GM12878 (cell line): ENCODE data around the gene PRIMPOL. TPM values are rescaled to one million over a fixed set of nuclear protein-coding genes. Genes with fewer than 3 reads are reported as not detected.
A peak's percentile ranks its signal among the peaks of the same experiment; 100 is the strongest.

ENCODE experiments used
- ATAC-seq: fragments of 200-7000 bp; cut with Tn5 transposase; 3 replicates; pipeline ENCODE4 v1.9.1; 2020; ENCODE audit warnings: mild to moderate bottlenecking, moderate library complexity
- Bru-seq: library from RNA; stranded (reverse); fragments of 400-500 nt; gene quantifications from one replicate; lab custom pipeline; 2021; lab: Mats Ljungman, UMichigan
- BruChase-seq, 2 experiments: library from RNA; stranded (reverse); fragments of 400-500 nt; gene quantifications; one replicate each; lab custom pipeline; 2021; lab: Mats Ljungman, UMichigan
- BruUV-seq: library from RNA; stranded (reverse); fragments of 400-500 nt; replicated peaks from 2 replicates; lab custom pipeline; 2021; lab: Mats Ljungman, UMichigan
- CTCF ChIA-PET: fragments of 300-600 bp; sonication (Branson Sonifier 250); formaldehyde crosslinking; extraction: SDS; loops from one replicate; lab custom pipeline; 2021; ENCODE audit warnings: inconsistent platforms; lab: Yijun Ruan, JAX
- POLR2A ChIA-PET: fragments of 350-600 bp; formaldehyde crosslinking; extraction: SDS; loops from one replicate; lab custom pipeline; 2021; ENCODE audit warnings: inconsistent platforms; lab: Charles Lee
- RAD21 ChIA-PET: fragments of 300-600 bp; sonication (Branson Sonifier 250); formaldehyde crosslinking; loops from one replicate; lab custom pipeline; 2023; ENCODE audit warnings: antibody characterized with exemption; ENCODE audit not compliant: unreplicated experiment; lab: Charles Lee
- SMC1A ChIA-PET: fragments of 300-600 bp; sonication (Branson Sonifier 250); formaldehyde crosslinking; loops from one replicate; lab custom pipeline; 2023; ENCODE audit not compliant: unreplicated experiment, uncharacterized antibody; lab: Charles Lee
- DNase-seq: peaks from one replicate; pipeline ENCODE4 v3.0.0-alpha.2; 2011; ENCODE audit warnings: low read depth, low spot score
- FAIRE-seq: peaks from 3 replicates; lab custom pipeline; 2011; peaks lifted over from hg19 to GRCh38; lab: Jason Lieb, UNC
- H2AFZ ChIP-seq: 2 replicates; pipeline ENCODE4 v1.6.0; 2011; ENCODE audit warnings: low read depth, low read length, control low read depth; ENCODE audit not compliant: control insufficient read depth
- H3K27ac ChIP-seq: 2 replicates; pipeline ENCODE4 v1.5.1; 2011; ENCODE audit warnings: control low read depth; ENCODE audit not compliant: control insufficient read depth, insufficient read depth
- H3K27me3 ChIP-seq, 2 experiments: replicated peaks in 1 of 2; 2 replicates each; pipeline versions ENCODE4 v1.6.0 to v1.6.1; 2011; ENCODE audit warnings: low read length in 1 of 2; ENCODE audit not compliant: control insufficient read depth in 2 of 2, insufficient read depth in 2 of 2
- H3K36me3 ChIP-seq, 2 experiments: 2 replicates each; pipeline ENCODE4 v1.5.1; 2011; ENCODE audit warnings: low read length in 1 of 2; ENCODE audit not compliant: control insufficient read depth in 2 of 2, insufficient read depth in 2 of 2
- H3K4me1 ChIP-seq: 2 replicates; pipeline ENCODE4 v1.6.1; 2011; ENCODE audit warnings: mild to moderate bottlenecking, low read length, moderate library complexity, mixed read lengths; ENCODE audit not compliant: control insufficient read depth, insufficient read depth
- H3K4me2 ChIP-seq: 2 replicates; pipeline ENCODE4 v1.6.0; 2011; ENCODE audit warnings: control low read depth; ENCODE audit not compliant: control insufficient read depth, insufficient read depth
- H3K4me3 ChIP-seq: fragments of 200-600 bp; sonication (generic); 2 replicates; pipeline ENCODE4 v1.5.1; 2016
- H3K79me2 ChIP-seq: 2 replicates; pipeline ENCODE4 v1.6.0; 2011; ENCODE audit warnings: low read length; ENCODE audit not compliant: control insufficient read depth, insufficient read depth
- H3K9ac ChIP-seq: 2 replicates; pipeline ENCODE4 v1.8.0; 2011; ENCODE audit warnings: low read length, control low read depth, mixed read lengths; ENCODE audit not compliant: control insufficient read depth, insufficient read depth
- H3K9me3 ChIP-seq: replicated peaks from 3 replicates; pipeline ENCODE4 v1.5.1; 2011; ENCODE audit warnings: mild to moderate bottlenecking, low read length; ENCODE audit not compliant: control insufficient read depth, insufficient read depth
- H4K20me1 ChIP-seq: 2 replicates; pipeline ENCODE4 v1.6.0; 2011; ENCODE audit not compliant: control insufficient read depth, insufficient read depth
- CREB1 ChIP-seq: IDR thresholded peaks from 2 replicates; pipeline ENCODE4 v1.6.1; 2012; ENCODE audit warnings: low read depth, mild to moderate bottlenecking, inconsistent platforms
- DPF2 ChIP-seq: fragments of 450-650 bp; IDR thresholded peaks from 2 replicates; pipeline ENCODE4 v1.6.1; 2017; ENCODE audit warnings: mild to moderate bottlenecking
- ELK1 ChIP-seq: IDR thresholded peaks from 2 replicates; pipeline ENCODE4 v1.6.1; 2012; ENCODE audit warnings: low read depth, low read length, improper control_type of control experiment
- KLF5 ChIP-seq: fragments of 450-650 bp; IDR thresholded peaks from 2 replicates; pipeline ENCODE4 v1.6.1; 2014; ENCODE audit warnings: mild to moderate bottlenecking; ENCODE audit not compliant: partially characterized antibody
- NFIC ChIP-seq: IDR thresholded peaks from 2 replicates; pipeline ENCODE4 v1.6.1; 2012; ENCODE audit warnings: low read depth, mild to moderate bottlenecking, inconsistent platforms, low read length, moderate library complexity
- NFYA ChIP-seq: IDR thresholded peaks from 2 replicates; pipeline ENCODE4 v1.6.1; 2011; ENCODE audit warnings: low read depth, mild to moderate bottlenecking, low read length, improper control_type of control experiment, borderline replicate concordance
- NR2C1 ChIP-seq: fragments of 450-650 bp; IDR thresholded peaks from 2 replicates; pipeline ENCODE4 v1.6.1; 2017; ENCODE audit warnings: antibody characterized with exemption, mild to moderate bottlenecking, moderate library complexity
- PAX5 ChIP-seq: IDR thresholded peaks from 2 replicates; pipeline ENCODE4 v1.6.1; 2011; ENCODE audit warnings: low read depth, low read length, borderline replicate concordance
- PBX3 ChIP-seq: IDR thresholded peaks from 2 replicates; pipeline ENCODE4 v1.6.1; 2011; ENCODE audit warnings: mild to moderate bottlenecking, low read depth, low read length, moderate library complexity; ENCODE audit not compliant: insufficient replicate concordance
- PML ChIP-seq: IDR thresholded peaks from 2 replicates; pipeline ENCODE4 v1.6.1; 2012; ENCODE audit warnings: low read length, inconsistent platforms
- SUZ12 ChIP-seq: fragments of 200-600 bp; sonication (generic); IDR thresholded peaks from one replicate; pipeline ENCODE4 v1.6.1; 2018; ENCODE audit warnings: antibody characterized with exemption, mild to moderate bottlenecking; ENCODE audit not compliant: unreplicated experiment
- TCF7 ChIP-seq: IDR thresholded peaks from 2 replicates; pipeline ENCODE4 v1.6.1; 2014; ENCODE audit warnings: antibody characterized with exemption, borderline replicate concordance
- ZZZ3 ChIP-seq: IDR thresholded peaks from 2 replicates; pipeline ENCODE4 v1.6.1; 2011; ENCODE audit warnings: low read depth; ENCODE audit not compliant: control insufficient read depth, insufficient read length
- WGBS: methylation state at CpG from one replicate; pipeline ENCODE4 v1.1.6; 2016; ENCODE audit warnings: low lambda C conversion rate; ENCODE audit not compliant: insufficient replicate concordance, insufficient coverage; ENCODE audit errors: missing lambda C conversion rate; 5-methylcytosine and 5-hydroxymethylcytosine counted together
- in situ Hi-C: fragments of 300-500 bp; cut with MboI; formaldehyde crosslinking; loops from 9 replicates; pipeline ENCODE4 v1.14.3; 2018; ENCODE audit warnings: mixed read lengths
- intact Hi-C: fragments of 100-400 bp; cut with micrococcal nuclease; formaldehyde crosslinking; loops from one replicate; pipeline ENCODE4 v1.14.2; 2022; ENCODE audit not compliant: unreplicated experiment
- long read RNA-seq, 2 experiments: library from polyadenylated mRNA; unstranded; transcript quantifications; one replicate each; pipeline ENCODE4 v2.0.0, GENCODE V29; 2019 to 2020
- polyA minus RNA-seq, 3 experiments: library from RNA; depleted of rRNA, polyadenylated mRNA; stranded (reverse); fragments of >200 nt; gene quantifications; 2 replicates each; pipeline ENCODE4 v1.2.3, GENCODE V29; 2011
- polyA plus RNA-seq, 11 experiments: library from polyadenylated mRNA; depleted of rRNA in 4 of 11; unstranded in 6 of 11; stranded (reverse) in 5 of 11; fragments of >200 nt; fragmentation: Nextera tagmentation in 4 of 11; fragmentation: Illumina TruSeq in 1 of 11; extraction: Ambion mirVana in 4 of 11; extraction: Trizol in 1 of 11; gene quantifications; 1 replicate in 1 of 11; 2 replicates in 10 of 11; pipeline versions ENCODE4 v1.2.1 to v1.2.3, GENCODE V29; 2011 to 2016; ENCODE audit warnings: inconsistent platforms in 2 of 11, missing spikeins in 2 of 11, low read depth in 1 of 11
- total RNA-seq, 4 experiments: library from RNA; depleted of rRNA in 3 of 4; stranded (reverse); fragments of >200 nt in 3 of 4; fragmentation: Illumina TruSeq in 1 of 4; extraction: Trizol in 1 of 4; gene quantifications; 2 replicates each; pipeline versions ENCODE4 v1.2.1 to v1.2.3, GENCODE V29; 2013 to 2021

The PRIMPOL gene
- total RNA-seq (2013; cell fraction: nucleolus; rRNA removed) = 36.9 and 37.3 TPM in 2 replicates
- total RNA-seq (2014; rRNA removed) (10.8 and 16.4 TPM in 2 replicates), total RNA-seq (2014; rRNA removed; fragmentation: Illumina TruSeq; extraction: Trizol) (16.6 and 17.3 TPM in 2 replicates), total RNA-seq (2021) (12.8 and 12.9 TPM in 2 replicates), polyA plus RNA-seq (2011; rRNA removed) (23.7 and 40.1 TPM in 2 replicates), polyA plus RNA-seq (2014; fragmentation: Illumina TruSeq; extraction: Trizol) (11.4 and 12.9 TPM in 2 replicates), polyA plus RNA-seq (2014; fragmentation: Nextera tagmentation; extraction: Ambion mirVana) (10 to 100 TPM; 10.6 to 11.5 TPM), polyA plus RNA-seq (2014; rRNA removed) (13.6 and 15.1 TPM in 2 replicates), polyA plus RNA-seq (2016; fragmentation: Nextera tagmentation; extraction: Ambion mirVana) (10 to 100 TPM; 22.7 to 22.9 TPM), polyA minus RNA-seq (2011; rRNA and poly(A)+ RNA removed) (3.0 and 3.9 TPM in 2 replicates), Bru-seq, nascent RNA (percentile 63 among the genes with signal in this experiment), BruChase-seq, experiment 1, labeled RNA remaining after a 6-hour chase (percentile 71 among the genes with signal in this experiment), BruChase-seq, experiment 2, labeled RNA remaining after a 2-hour chase (percentile 67 among the genes with signal in this experiment)
- 4.6 TPM for polyA plus RNA-seq (2011; ENCODE audit: low read depth)
- polyA plus RNA-seq (2011; cell fraction: cytosol; rRNA removed) = 7.6 and 8.0 TPM in 2 replicates
- 14.7 and 18.9 TPM in 2 replicates for polyA plus RNA-seq (2011; cell fraction: nucleus; rRNA removed)
- polyA plus RNA-seq (2012) = 9.9 and 11.1 TPM in 2 replicates
- 2.8 and 6.4 TPM in 2 replicates for polyA minus RNA-seq (2011; cell fraction: cytosol; rRNA and poly(A)+ RNA removed)
- polyA minus RNA-seq (2011; cell fraction: nucleus; rRNA and poly(A)+ RNA removed) = 4.5 and 4.6 TPM in 2 replicates
- long read RNA-seq, experiment 1, transcript PRIMPOL-201 (14 exons, 2,289 nt) = major isoform, 5 of 15 reads
- long read RNA-seq, experiment 1, partial matches to known transcripts = 0 of 15 reads
- long read RNA-seq, experiment 1, other reads (novel, unspliced or antisense) = 7 of 15 reads
- long read RNA-seq, experiment 2, transcript PRIMPOL-209 (14 exons, 2,174 nt) = minor isoform, 10 of 103 reads
- long read RNA-seq, experiment 2, transcript PRIMPOL-202 (14 exons, 2,168 nt) = minor isoform, 12 of 103 reads
- long read RNA-seq, experiment 2, transcript PRIMPOL-201 (14 exons, 2,289 nt) = major isoform, 39 of 103 reads
- long read RNA-seq, experiment 2, partial matches to known transcripts = 3 of 103 reads
- long read RNA-seq, experiment 2, other reads (novel, unspliced or antisense) = 38 of 103 reads

- no peaks in the 10 kb centered on the region for H3K36me3 ChIP-seq
- ATAC-seq (peak; percentile 90), FAIRE-seq (no peak), DNase-seq (peak; percentile 60)
- intact Hi-C loops = loop anchor here (1.0 to 10.0 kb wide), 8 partner anchors 86 to 384 kb away; partner anchors contain the start of genes CENPU and IRF2
- H3K9me3 ChIP-seq = no peaks in the 10 kb centered on the region
- peak within 1 kb of the TSS; percentile 98 for H3K4me3 ChIP-seq
- ChIA-PET RAD21 (interaction anchor here (0.6 to 3.7 kb wide), 21 partner anchors 16 to 385 kb away, joined by 3 to 24 read pairs (median 4); partner anchors contain the start of gene CENPU), CTCF (interaction anchor here (0.6 to 2.9 kb wide), 5 partner anchors 85 to 447 kb away, joined by 3 to 12 read pairs (median 4); partner anchors contain the start of gene CENPU), POLR2A (interaction anchor here (0.5 to 2.2 kb wide), 10 partner anchors 14 to 992 kb away, joined by 3 to 12 read pairs (median 3); partner anchors contain the start of gene CENPU), SMC1A (interaction anchor here (0.8 to 2.1 kb wide), 7 partner anchors 13 to 302 kb away, joined by 3 to 6 read pairs (median 4); partner anchors contain the start of gene CENPU)
- 2% methylated on average over 43 of the region's 90 CpGs for WGBS
- H3K79me2 ChIP-seq = peaks cover 65% of the 10 kb centered on the region
- H3K4me1 ChIP-seq = peaks cover 12% of the 10 kb centered on the region; the same call in 1 of the 2 replicates
- in situ Hi-C loops = no loop called here
- peak within 1 kb of the TSS; percentile 78 for H3K4me2 ChIP-seq
- no peaks in the 10 kb centered on the region for H4K20me1 ChIP-seq
- H2AFZ ChIP-seq = peak within 1 kb of the TSS; percentile 83
- no peaks in the 10 kb centered on the region for H3K27me3 ChIP-seq
- peak within 1 kb of the TSS; percentile 87 for H3K9ac ChIP-seq
- BruUV-seq = no TSS peak
- H3K27ac ChIP-seq = peak within 1 kb of the TSS; percentile 85
- TF ChIP-seq PBX3 (no peak), ZZZ3 (no peak), ELK1 (no peak), DPF2 (no peak; the same call in 1 of the 2 replicates), KLF5 (no peak), NR2C1 (peak; percentile 79), NFYA (no peak), NFIC (no peak), CREB1 (no peak), TCF7 (no peak), SUZ12 (no peak), PML (peak; percentile 78), PAX5 (peak; percentile 45; the same call in 1 of the 2 replicates)
These were observed at the start of gene PRIMPOL, which contains the start of gene CASP3 for GRCh38 chr4:184649026-184649970. Gene PRIMPOL (plus strand): TSS chr4:184649738. CDS start chr4:184657141, 7,403 bp downstream. Gene CASP3 (minus strand): TSS chr4:184649447. CDS start chr4:184638453, 10,994 bp downstream.
